Iris pigment epithelial cell (primary cell): ENCODE data around the gene CYB5R2.

Experiments
- DNase-seq: peaks from one replicate; pipeline ENCODE4 v3.0.0-alpha.2; 2011; ENCODE audit warnings: low read depth

CYB5R2 gene

GRCh38 chr11:7637447-7638157 lies 35.7 kb downstream of the CYB5R2 start:
- DNase-seq = peak; percentile 82

DNA sequence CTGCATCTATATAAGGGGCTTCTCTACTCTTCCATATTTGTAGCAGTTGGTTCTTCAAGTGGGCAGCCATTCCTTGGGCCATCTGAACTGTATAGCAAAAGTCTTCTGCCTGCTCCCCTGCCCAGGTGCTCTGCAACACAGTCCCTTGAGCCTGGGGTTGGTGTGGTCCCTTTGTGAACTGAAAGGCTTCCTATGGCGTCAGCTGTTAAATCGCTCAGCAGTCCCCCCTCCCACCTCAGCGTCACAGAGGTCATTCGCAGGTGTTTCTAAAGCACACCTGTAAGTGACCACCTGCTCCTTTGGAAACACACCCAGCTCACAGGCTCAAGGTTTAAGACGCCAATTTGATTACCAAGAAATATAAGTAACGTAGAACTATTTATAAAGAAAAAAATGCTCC lies 37.0 kb downstream of the CYB5R2 start:
- DNase-seq = no peak

DNA sequence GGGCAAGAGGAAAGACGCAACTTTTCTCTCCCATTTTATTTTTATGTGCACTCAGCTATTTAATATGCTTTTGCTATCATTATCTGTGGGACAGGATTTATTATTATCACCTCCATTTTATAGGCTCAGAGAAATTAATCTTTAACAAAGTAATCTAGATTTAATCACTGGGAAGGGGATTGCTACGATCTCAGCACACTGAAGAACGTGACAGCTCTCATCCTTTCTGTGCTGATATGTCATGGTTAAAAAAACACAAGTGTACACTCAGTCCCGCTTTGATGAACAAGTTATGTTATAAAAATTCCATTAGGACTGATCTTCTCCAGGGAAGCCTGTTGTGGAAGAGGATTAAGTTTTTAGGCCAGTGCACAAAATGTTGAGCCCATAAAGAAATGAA lies 37.6 kb downstream of the CYB5R2 start:
- DNase-seq = no peak

DNA sequence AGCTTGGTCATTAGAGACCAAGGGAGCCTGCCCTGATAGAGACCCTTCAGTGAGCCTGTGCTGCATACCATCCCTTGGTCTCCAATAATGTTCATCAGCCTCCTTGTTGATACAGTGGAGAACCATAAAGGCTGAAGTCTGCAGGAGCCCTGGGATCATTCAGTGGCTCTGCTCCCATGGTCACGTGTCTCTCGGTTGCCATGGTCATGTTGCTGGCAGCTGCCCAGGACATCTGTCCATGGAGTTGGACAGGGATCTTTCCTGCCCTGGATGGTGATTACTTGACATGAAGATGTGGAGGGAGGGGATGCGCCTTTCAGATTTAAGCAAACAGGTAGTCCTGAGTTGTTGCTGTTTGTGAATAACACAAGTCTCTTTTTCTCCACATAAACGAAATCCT lies 38.2 kb downstream of the CYB5R2 start:
- no peak for DNase-seq

DNA sequence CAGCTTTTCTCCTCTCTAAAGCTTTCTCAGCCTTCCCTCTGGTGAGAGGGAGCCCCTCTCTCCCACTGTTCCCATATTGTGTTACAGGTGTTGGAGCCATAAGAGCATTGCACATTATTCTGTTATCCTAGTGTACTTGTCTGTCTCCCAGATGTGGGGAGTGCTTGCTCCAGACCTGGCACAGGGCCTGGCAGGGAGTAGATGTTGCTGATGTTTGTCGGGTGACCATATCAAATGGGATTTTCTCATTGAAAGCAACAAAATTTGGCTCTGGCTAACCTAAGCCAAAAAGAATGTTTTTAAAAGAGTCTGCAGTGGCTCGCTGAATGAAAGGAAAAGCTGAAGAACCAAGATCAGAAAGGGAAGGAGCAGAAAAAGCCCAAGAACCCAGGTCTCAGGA lies 41.1 kb downstream of the CYB5R2 start:
- no peak for DNase-seq

DNA sequence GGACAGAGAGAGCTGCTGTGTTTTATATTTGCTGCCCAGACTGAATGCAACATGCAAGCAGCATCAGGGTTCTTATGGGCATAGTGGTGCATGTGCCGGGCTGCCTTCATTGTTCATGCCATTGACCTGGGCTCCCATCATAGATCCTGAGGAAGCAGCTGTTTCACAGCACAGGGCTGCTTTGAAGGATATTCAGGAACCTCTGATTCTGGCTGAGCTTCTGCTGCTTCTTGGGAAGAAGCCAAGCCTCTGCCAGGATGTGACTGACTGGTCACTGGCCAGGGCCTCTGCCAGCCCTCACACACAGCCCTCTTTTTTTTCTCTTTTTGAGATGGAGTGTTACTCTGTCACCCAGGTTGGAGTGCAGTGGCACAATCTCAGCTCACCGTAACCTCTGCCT lies 43.3 kb downstream of the CYB5R2 start:
- no peak for DNase-seq

GRCh38 chr11:7628660-7629059 lies 44.6 kb downstream of the CYB5R2 start:
- no peak for DNase-seq

DNA sequence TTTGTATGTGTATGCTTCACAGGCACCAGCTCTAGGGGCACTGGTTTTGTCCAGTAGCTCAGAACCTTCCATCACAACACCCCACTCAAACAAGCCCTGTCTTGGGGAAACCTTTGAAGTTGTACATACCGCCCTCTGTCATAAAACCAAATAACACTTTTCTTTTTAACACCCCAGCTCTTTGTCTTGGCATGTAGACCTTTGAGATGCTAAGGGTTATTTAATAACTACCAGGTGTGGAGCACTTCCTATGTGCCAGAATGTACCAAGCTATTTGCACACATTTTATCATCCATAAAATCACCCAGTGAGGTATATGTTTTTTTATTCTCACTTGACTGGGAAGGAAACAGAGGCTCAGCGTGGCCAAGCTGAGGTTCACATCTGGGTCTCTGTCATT lies 50.6 kb downstream of the CYB5R2 start:
- DNase-seq = no peak

DNA sequence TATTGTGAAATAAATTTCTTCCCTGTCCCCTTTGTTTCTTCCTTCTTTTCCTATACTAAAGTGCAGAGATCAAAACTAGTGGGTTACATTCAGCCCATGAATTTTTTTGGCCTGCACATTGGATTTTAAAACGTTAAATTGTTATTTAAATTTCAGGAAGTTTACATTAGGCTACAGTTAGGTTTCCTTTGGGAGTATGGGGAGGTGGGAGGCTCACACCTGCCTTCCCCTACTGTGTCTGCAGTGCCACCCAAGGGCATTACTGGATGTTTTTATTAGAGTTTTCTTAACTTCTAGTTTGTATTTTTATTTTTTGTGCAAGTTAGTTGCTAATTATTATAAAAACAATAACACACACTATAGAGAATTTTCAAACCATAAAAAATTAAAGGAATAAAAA lies 51.7 kb downstream of the CYB5R2 start:
- no peak for DNase-seq

DNA sequence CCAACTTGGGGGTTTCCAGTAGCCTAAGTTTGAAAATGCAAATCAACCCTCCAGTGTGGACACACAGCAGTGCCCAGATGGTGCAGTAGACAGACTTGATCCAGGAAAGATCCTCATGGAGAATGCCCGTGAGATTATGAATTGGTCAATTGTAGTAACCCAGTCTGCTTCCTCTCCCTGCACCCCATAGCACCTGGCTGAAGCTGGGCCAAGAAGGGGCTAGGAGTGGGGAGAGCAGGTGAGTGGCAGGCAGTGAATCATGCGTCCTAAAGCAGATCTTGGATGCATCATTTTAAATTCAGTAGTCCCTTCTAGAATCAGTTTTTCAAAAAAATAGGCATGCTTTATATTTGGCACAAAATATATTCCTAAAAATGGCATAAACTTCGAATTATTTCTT lies 52.2 kb downstream of the CYB5R2 start:
- no peak for DNase-seq

DNA sequence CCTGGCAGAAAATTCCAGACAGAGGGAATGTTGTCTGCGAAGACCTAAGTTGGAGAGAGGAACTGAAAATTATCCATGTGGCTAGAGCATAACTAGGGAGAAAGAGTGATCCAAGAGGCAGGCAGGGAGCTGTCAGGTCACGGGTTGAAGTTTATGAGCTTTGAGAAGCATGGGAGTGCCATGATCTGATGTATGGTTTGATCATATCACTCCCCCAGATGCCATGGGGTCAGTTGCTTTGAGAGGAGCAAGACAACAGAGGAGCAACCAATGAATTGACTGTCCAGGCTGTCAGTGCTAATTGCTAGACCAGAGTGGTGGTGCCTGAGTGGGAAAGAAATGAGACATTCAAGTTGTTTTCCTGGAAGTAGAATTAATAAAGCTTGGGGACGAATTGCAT lies 54.0 kb downstream of the CYB5R2 start:
- DNase-seq = no peak

GRCh38 chr11:7617032-7617431 lies 56.3 kb downstream of the CYB5R2 start:
- no peak for DNase-seq
